BJ (cell line): ENCODE data around the gene NACC2. TPM values are rescaled to one million over a fixed set of nuclear protein-coding genes. Genes with fewer than 3 reads are reported as not detected.
A peak's percentile ranks its signal among the peaks of the same experiment; 100 is the strongest.

Experiments
- CTCF ChIA-PET: fragments of 350-600 bp; formaldehyde crosslinking; extraction: SDS; loops from one replicate; lab custom pipeline; 2021; ENCODE audit warnings: antibody characterized with exemption, inconsistent platforms; lab: Yijun Ruan, JAX
- POLR2A ChIA-PET: fragments of 300-600 bp; sonication (Branson Sonifier 250); formaldehyde crosslinking; extraction: SDS; loops from one replicate; lab custom pipeline; 2021; ENCODE audit warnings: antibody characterized with exemption; lab: Charles Lee
- DNase-seq: peaks from one replicate; pipeline ENCODE4 v3.0.0-alpha.2; 2011; ENCODE audit warnings: low read depth
- H3K27me3 ChIP-seq: 2 replicates; pipeline ENCODE4 v1.6.0; 2011; ENCODE audit warnings: low read length; ENCODE audit not compliant: control insufficient read depth, insufficient read depth
- H3K36me3 ChIP-seq: 2 replicates; pipeline ENCODE4 v1.5.1; 2011; ENCODE audit warnings: low read length; ENCODE audit not compliant: control insufficient read depth, insufficient read depth
- H3K4me3 ChIP-seq: 2 replicates; pipeline ENCODE4 v1.5.1; 2011; ENCODE audit warnings: low read depth, mild to moderate bottlenecking, control low read depth, low read length
- CTCF ChIP-seq: IDR thresholded peaks from 2 replicates; pipeline ENCODE4 v1.5.1; 2011; ENCODE audit warnings: low read depth, mild to moderate bottlenecking, control low read depth, inconsistent platforms, low read length, moderate library complexity; ENCODE audit not compliant: insufficient read depth
- polyA plus RNA-seq: library from polyadenylated mRNA; depleted of rRNA; stranded (reverse); fragments of >200 nt; gene quantifications from 2 replicates; pipeline ENCODE4 v1.2.3, GENCODE V29; 2011

NACC2 gene
- polyA plus RNA-seq, 1 experiment, result 19.2 TPM

- H3K36me3 ChIP-seq, result peaks cover 1% of the 10 kb centered on the region; the same call in 1 of the 2 replicates
- CTCF ChIA-PET, result interaction anchor here (0.8 to 4.1 kb wide), 21 partner anchors 11 to 518 kb away, joined by 3 to 128 read pairs (median 9); partner anchors contain the start of genes NACC2 and UBAC1
- peaks cover 2% of the 10 kb centered on the region for H3K27me3 ChIP-seq
- no peak for TF ChIP-seq CTCF
- DNase-seq, result no peak
- POLR2A ChIA-PET, result no interaction called here
- no peak overlapping the region for H3K4me3 ChIP-seq
Measured at GRCh38 chr9:136121801-136122200, 26.7 kb upstream of the NACC2 start.

GRCh38 chr9:136120438-136120844, 25.4 kb upstream of the NACC2 start:
- CTCF ChIA-PET, result interaction anchor here (0.7 kb wide), 1 partner anchor 153 kb away, joined by 5 read pairs; no protein-coding TSS in a partner anchor
- Histone ChIP-seq H3K27me3 (peaks cover 2% of the 10 kb centered on the region; the same call in 1 of the 2 replicates), H3K36me3 (peaks cover 9% of the 10 kb centered on the region), H3K4me3 (no peak overlapping the region)
- POLR2A ChIA-PET, result no interaction called here
- TF ChIP-seq CTCF, result no peak
- no peak for DNase-seq

- CTCF ChIA-PET, result interaction anchor here (0.6 to 1.1 kb wide), 3 partner anchors 64 to 253 kb away, joined by 3 to 12 read pairs (median 3); no protein-coding TSS in a partner anchor
- Histone ChIP-seq H3K27me3 (peaks cover 2% of the 10 kb centered on the region; the same call in 1 of the 2 replicates), H3K4me3 (peak overlapping the region; percentile 60), H3K36me3 (peaks cover 12% of the 10 kb centered on the region)
- POLR2A ChIA-PET, result no interaction called here
- no peak for DNase-seq
- TF ChIP-seq CTCF, result no peak
Measured at GRCh38 chr9:136119883-136120393, 24.8 kb upstream of the NACC2 start.

- Histone ChIP-seq H3K4me3 (peak overlapping the region; percentile 60), H3K36me3 (peaks cover 14% of the 10 kb centered on the region), H3K27me3 (peaks cover 2% of the 10 kb centered on the region; the same call in 1 of the 2 replicates)
- ChIA-PET CTCF (interaction anchor here (0.6 to 1.1 kb wide), 3 partner anchors 63 to 252 kb away, joined by 3 to 12 read pairs (median 3); no protein-coding TSS in a partner anchor), POLR2A (no interaction called here)
- DNase-seq, result no peak
- TF ChIP-seq CTCF, result no peak
Measured at GRCh38 chr9:136119061-136119882, 24.2 kb upstream of the NACC2 start.
